Spleen (tissue), 7 donors: ENCODE results near the gene IQSEC3.

Experiments
- POLR2A ChIP-seq, 3 donors: fragments of 450-650 bp; IDR thresholded peaks; one replicate each; pipeline ENCODE4 v1.5.1; 2017; ENCODE audit warnings: antibody characterized with exemption in 3 of 3, mild to moderate bottlenecking in 1 of 3
- TF ChIP-seq, protein P1 (sequence below), 11 experiments: fragments of 200-600 bp in 7 of 11; fragments of 450-650 bp in 4 of 11; sonication (generic) in 4 of 11; IDR thresholded peaks in 8 of 11; conservative IDR thresholded peaks in 3 of 11; 1 replicate in 7 of 11; 2 replicates in 4 of 11; pipeline versions ENCODE4 v1.4.0 to v1.8.0; 2016 to 2021; ENCODE audit warnings: antibody characterized with exemption in 11 of 11, inconsistent platforms in 4 of 11, mild to moderate bottlenecking in 1 of 11
- donor health status: DM: no; HTN: no; CAD: no; lungs with moderate emphysema.
- donor health status: DM: no; HTN: no; CAD: no.
- donor health status: DM: no; HTN: no; CAD: no.

GRCh38 chr12:218728-219590 lies 152.4 kb downstream of the IQSEC3 start:
- TF ChIP-seq, protein P1, sequence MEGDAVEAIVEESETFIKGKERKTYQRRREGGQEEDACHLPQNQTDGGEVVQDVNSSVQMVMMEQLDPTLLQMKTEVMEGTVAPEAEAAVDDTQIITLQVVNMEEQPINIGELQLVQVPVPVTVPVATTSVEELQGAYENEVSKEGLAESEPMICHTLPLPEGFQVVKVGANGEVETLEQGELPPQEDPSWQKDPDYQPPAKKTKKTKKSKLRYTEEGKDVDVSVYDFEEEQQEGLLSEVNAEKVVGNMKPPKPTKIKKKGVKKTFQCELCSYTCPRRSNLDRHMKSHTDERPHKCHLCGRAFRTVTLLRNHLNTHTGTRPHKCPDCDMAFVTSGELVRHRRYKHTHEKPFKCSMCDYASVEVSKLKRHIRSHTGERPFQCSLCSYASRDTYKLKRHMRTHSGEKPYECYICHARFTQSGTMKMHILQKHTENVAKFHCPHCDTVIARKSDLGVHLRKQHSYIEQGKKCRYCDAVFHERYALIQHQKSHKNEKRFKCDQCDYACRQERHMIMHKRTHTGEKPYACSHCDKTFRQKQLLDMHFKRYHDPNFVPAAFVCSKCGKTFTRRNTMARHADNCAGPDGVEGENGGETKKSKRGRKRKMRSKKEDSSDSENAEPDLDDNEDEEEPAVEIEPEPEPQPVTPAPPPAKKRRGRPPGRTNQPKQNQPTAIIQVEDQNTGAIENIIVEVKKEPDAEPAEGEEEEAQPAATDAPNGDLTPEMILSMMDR (IDR thresholded peaks at IDR 0.05 in 8 of 11, conservative IDR thresholded peaks at IDR 0.05 in 3 of 11), result no peak
- no peak for TF ChIP-seq POLR2A (IDR thresholded peaks at IDR 0.05)
